ENCODE measurements around the gene RORC. TPM values are rescaled to one million over a fixed set of nuclear protein-coding genes. Genes with fewer than 3 reads are reported as not detected.

The RORC gene
- total and polyA plus RNA-seq, 2 donors (not counting 1 experiment from before 2014, with no cell fraction given): 0.17 TPM; not detected in 1

- H3K4me1 ChIP-seq (ENCODE audit: control insufficient read depth, extremely low read depth, insufficient read depth, low read length): no peaks in the 10 kb centered on the region
- H3K27ac ChIP-seq (ENCODE audit: insufficient read depth, low read length): no peak overlapping the region
- no peaks in the 10 kb centered on the region for H3K9me3 ChIP-seq (ENCODE audit: control insufficient read depth, insufficient read depth, low read depth, low read length)
- peak in 1 of 2 donors; percentile 50 for DNase-seq (ENCODE audit: low read depth in 2 of 2)
- no peak overlapping the region for H3K9ac ChIP-seq (ENCODE audit: insufficient read depth, low read length)
- H3K4me3 ChIP-seq (replicated peaks in 1 of 4; ENCODE audit: control extremely low read depth in 1 of 4, insufficient read depth in 1 of 4, low read depth in 3 of 4, low read length in 4 of 4): no peak overlapping the region
- H4K20me1 ChIP-seq (ENCODE audit: control insufficient read depth, extremely low read depth, insufficient read depth, low read length): no peaks in the 10 kb centered on the region
- H3K36me3 ChIP-seq (ENCODE audit: control insufficient read depth, insufficient read depth, low read length): no peaks in the 10 kb centered on the region
- H3K27me3 ChIP-seq (ENCODE audit: control insufficient read depth, insufficient read depth, low read length): peaks cover 36% of the 10 kb centered on the region
- no peak overlapping the region for H2AFZ ChIP-seq (ENCODE audit: low read length)
- TF ChIP-seq CTCF (conservative IDR thresholded peaks at IDR 0.05 in 1 of 2, IDR thresholded peaks at IDR 0.05 in 1 of 2; ENCODE audit: low read depth in 1 of 2, low read length in 2 of 2) (no peak), EZH2 (IDR thresholded peaks at IDR 0.05; ENCODE audit: low read length, missing control alignments) (no peak)
- no peaks in the 10 kb centered on the region for H3K79me2 ChIP-seq (ENCODE audit: control insufficient read depth, insufficient read depth, low read length)
- no peak overlapping the region for H3K4me2 ChIP-seq (ENCODE audit: extremely low read depth, insufficient read depth, low read length)
These were observed 16.4 kb upstream of the RORC start for GRCh38 chr1:151847867-151848596.

GRCh38 chr1:151846686-151847237 is 15.2 kb upstream of the RORC start:
- Histone ChIP-seq H3K4me2 (ENCODE audit: extremely low read depth, insufficient read depth, low read length) (no peak overlapping the region), H3K27ac (ENCODE audit: insufficient read depth, low read length) (no peak overlapping the region), H3K4me1 (ENCODE audit: control insufficient read depth, extremely low read depth, insufficient read depth, low read length) (no peaks in the 10 kb centered on the region), H3K36me3 (ENCODE audit: control insufficient read depth, insufficient read depth, low read length) (no peaks in the 10 kb centered on the region), H3K9me3 (ENCODE audit: control insufficient read depth, insufficient read depth, low read depth, low read length) (no peaks in the 10 kb centered on the region), H3K4me3 (replicated peaks in 1 of 4; ENCODE audit: control extremely low read depth in 1 of 4, insufficient read depth in 1 of 4, low read depth in 3 of 4, low read length in 4 of 4) (no peak overlapping the region), H3K9ac (ENCODE audit: insufficient read depth, low read length) (no peak overlapping the region), H3K27me3 (ENCODE audit: control insufficient read depth, insufficient read depth, low read length) (peaks cover 25% of the 10 kb centered on the region), H2AFZ (ENCODE audit: low read length) (no peak overlapping the region), H4K20me1 (ENCODE audit: control insufficient read depth, extremely low read depth, insufficient read depth, low read length) (no peaks in the 10 kb centered on the region), H3K79me2 (ENCODE audit: control insufficient read depth, insufficient read depth, low read length) (no peaks in the 10 kb centered on the region)
- TF ChIP-seq EZH2 (IDR thresholded peaks at IDR 0.05; ENCODE audit: low read length, missing control alignments): no peak
- TF ChIP-seq CTCF (conservative IDR thresholded peaks at IDR 0.05 in 1 of 2, IDR thresholded peaks at IDR 0.05 in 1 of 2; ENCODE audit: low read depth in 1 of 2, low read length in 2 of 2): no peak
- no peak for DNase-seq (ENCODE audit: low read depth in 2 of 2)

GRCh38 chr1:151846062-151846568 is 14.5 kb upstream of the RORC start:
- Histone ChIP-seq H3K79me2 (ENCODE audit: control insufficient read depth, insufficient read depth, low read length) (no peaks in the 10 kb centered on the region), H3K4me3 (replicated peaks in 1 of 4; ENCODE audit: control extremely low read depth in 1 of 4, insufficient read depth in 1 of 4, low read depth in 3 of 4, low read length in 4 of 4) (no peak overlapping the region), H3K36me3 (ENCODE audit: control insufficient read depth, insufficient read depth, low read length) (no peaks in the 10 kb centered on the region), H3K27me3 (ENCODE audit: control insufficient read depth, insufficient read depth, low read length) (peaks cover 24% of the 10 kb centered on the region), H3K9ac (ENCODE audit: insufficient read depth, low read length) (no peak overlapping the region), H3K4me2 (ENCODE audit: extremely low read depth, insufficient read depth, low read length) (no peak overlapping the region), H4K20me1 (ENCODE audit: control insufficient read depth, extremely low read depth, insufficient read depth, low read length) (no peaks in the 10 kb centered on the region), H2AFZ (ENCODE audit: low read length) (no peak overlapping the region), H3K27ac (ENCODE audit: insufficient read depth, low read length) (no peak overlapping the region), H3K9me3 (ENCODE audit: control insufficient read depth, insufficient read depth, low read depth, low read length) (no peaks in the 10 kb centered on the region), H3K4me1 (ENCODE audit: control insufficient read depth, extremely low read depth, insufficient read depth, low read length) (no peaks in the 10 kb centered on the region)
- peak in 1 of 2 donors; percentile 54 for DNase-seq (ENCODE audit: low read depth in 2 of 2)
- TF ChIP-seq EZH2 (IDR thresholded peaks at IDR 0.05; ENCODE audit: low read length, missing control alignments) (no peak), CTCF (conservative IDR thresholded peaks at IDR 0.05 in 1 of 2, IDR thresholded peaks at IDR 0.05 in 1 of 2; ENCODE audit: low read depth in 1 of 2, low read length in 2 of 2) (no peak)

Measured in fibroblast of lung (primary cell).